Central memory CD8-positive, alpha-beta T cell (primary cell): ENCODE data around the gene MPP4.
"Not testable (repeated sequence)": the region's sequence is repeated elsewhere in the genome, so short reads cannot be mapped to it uniquely, and the experiment has no call there.

Source experiments
- ATAC-seq: fragments of 150-1000 bp; cut with Tn5 transposase; replicated peaks from 2 replicates; pipeline ENCODE4 v1.10.0; 2022; ENCODE audit warnings: mild to moderate bottlenecking, moderate FRiP score, moderate number of reproducible peaks; ENCODE audit not compliant: poor library complexity, severe bottlenecking; ENCODE audit errors: extremely low read depth
- DNase-seq, 2 donors: peaks; one replicate each; pipeline ENCODE4 v3.0.0; 2021; ENCODE audit warnings: low spot score in 2 of 2
- H3K27ac Mint-ChIP-seq: one replicate; pipeline ENCODE4 v1.8.0; 2022; ENCODE audit warnings: low read depth, mild to moderate bottlenecking, moderate library complexity, mixed read lengths
- H3K27me3 Mint-ChIP-seq: one replicate; pipeline ENCODE4 v1.8.0; 2022; ENCODE audit warnings: mixed read lengths
- H3K36me3 Mint-ChIP-seq: one replicate; pipeline ENCODE4 v1.8.0; 2022; ENCODE audit warnings: mild to moderate bottlenecking, moderate library complexity, mixed read lengths; ENCODE audit not compliant: insufficient read depth
- H3K4me1 Mint-ChIP-seq: one replicate; pipeline ENCODE4 v1.8.0; 2022; ENCODE audit warnings: mixed read lengths
- H3K4me3 Mint-ChIP-seq: one replicate; pipeline ENCODE4 v1.8.0; 2022; ENCODE audit warnings: mild to moderate bottlenecking, moderate library complexity, mixed read lengths
- H3K9me3 Mint-ChIP-seq: one replicate; pipeline ENCODE4 v1.8.0; 2022; ENCODE audit warnings: mixed read lengths

The MPP4 gene

GRCh38 chr2:201704536-201704935 lies 6.1 kb upstream of the MPP4 start:
- DNase-seq: no peak
- Mint-ChIP-seq H3K9me3 (no peaks in the 10 kb centered on the region), H3K27ac (no peak overlapping the region), H3K27me3 (no peaks in the 10 kb centered on the region), H3K4me1 (no peaks in the 10 kb centered on the region), H3K4me3 (no peak overlapping the region), H3K36me3 (peaks cover 24% of the 10 kb centered on the region)
- ATAC-seq: no peak

DNA sequence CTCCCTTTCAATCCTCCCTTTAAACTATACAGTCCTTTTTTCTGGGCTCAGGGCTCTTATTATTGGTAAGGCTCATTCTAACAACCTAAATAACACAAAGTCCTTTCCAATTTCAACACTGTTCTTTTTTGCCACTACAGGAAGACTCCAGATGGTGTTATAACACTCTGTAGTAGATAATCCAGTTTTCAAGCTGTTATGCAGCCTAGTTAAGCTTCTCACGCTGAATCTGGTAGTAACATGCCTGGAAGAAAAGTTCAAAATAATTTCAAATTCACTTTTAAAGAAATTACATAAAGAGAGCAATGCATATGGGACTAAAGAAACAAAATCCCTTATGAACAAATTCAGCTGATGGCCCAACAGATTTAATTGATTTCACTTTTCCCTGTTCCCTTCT lies 3.2 kb upstream of the MPP4 start:
- no peak for DNase-seq
- Mint-ChIP-seq H3K4me3 (no peak overlapping the region), H3K36me3 (peaks cover 13% of the 10 kb centered on the region), H3K4me1 (no peaks in the 10 kb centered on the region), H3K9me3 (no peaks in the 10 kb centered on the region), H3K27me3 (no peaks in the 10 kb centered on the region), H3K27ac (no peak overlapping the region)
- no peak for ATAC-seq

- no peaks in the 10 kb centered on the region for H3K27me3 Mint-ChIP-seq
- ATAC-seq: no peak
- DNase-seq: no peak
- no peak overlapping the region for H3K4me3 Mint-ChIP-seq
- H3K36me3 Mint-ChIP-seq: peaks cover 10% of the 10 kb centered on the region
- H3K4me1 Mint-ChIP-seq: no peaks in the 10 kb centered on the region
- no peaks in the 10 kb centered on the region for H3K9me3 Mint-ChIP-seq
- no peak overlapping the region for H3K27ac Mint-ChIP-seq
These were observed 972 bp upstream of the MPP4 start for GRCh38 chr2:201699416-201699815.

DNA sequence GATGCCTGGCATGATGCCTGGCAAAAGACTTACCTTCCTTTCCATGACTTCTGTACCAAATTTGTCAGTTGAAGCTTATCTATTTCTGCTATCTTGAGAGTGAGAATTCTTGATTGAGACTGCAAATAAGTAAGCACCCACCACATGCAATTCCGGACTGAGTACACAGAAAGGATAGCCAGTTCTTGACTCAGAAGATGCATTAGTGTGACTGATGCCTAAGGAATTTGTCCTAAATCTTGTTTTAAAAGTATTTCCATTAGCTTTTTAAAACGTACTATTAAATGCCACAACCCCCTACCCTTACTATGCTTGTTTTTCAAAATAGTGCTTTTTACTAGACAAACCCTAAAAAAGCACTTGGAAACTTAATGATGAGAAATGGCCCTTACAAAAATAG lies 545 bp downstream of the MPP4 start:
- H3K4me3 Mint-ChIP-seq: no peak overlapping the region
- no peaks in the 10 kb centered on the region for H3K9me3 Mint-ChIP-seq
- H3K36me3 Mint-ChIP-seq: peaks cover 4% of the 10 kb centered on the region
- no peak for DNase-seq
- ATAC-seq: no peak
- H3K27ac Mint-ChIP-seq: no peak overlapping the region
- no peaks in the 10 kb centered on the region for H3K4me1 Mint-ChIP-seq
- no peaks in the 10 kb centered on the region for H3K27me3 Mint-ChIP-seq

GRCh38 chr2:201696151-201696659 lies 2.2 kb downstream of the MPP4 start:
- Mint-ChIP-seq H3K27ac (no peak overlapping the region), H3K27me3 (no peaks in the 10 kb centered on the region)
- no peak for ATAC-seq

GRCh38 chr2:201685156-201685555 lies 13.3 kb downstream of the MPP4 start:
- Mint-ChIP-seq H3K27ac (no peak overlapping the region), H3K4me1 (no peaks in the 10 kb centered on the region), H3K4me3 (no peak overlapping the region), H3K36me3 (no peaks in the 10 kb centered on the region), H3K27me3 (peaks cover 35% of the 10 kb centered on the region), H3K9me3 (no peaks in the 10 kb centered on the region)
- no peak for ATAC-seq
- DNase-seq: no peak

More at GRCh38 chr2:201696151-201696659, 2.2 kb downstream of the MPP4 start:
- DNase-seq: no peak
- no peaks in the 10 kb centered on the region for H3K9me3 Mint-ChIP-seq
- H3K4me1 Mint-ChIP-seq: no peaks in the 10 kb centered on the region
- H3K4me3 Mint-ChIP-seq: no peak overlapping the region
- no peaks in the 10 kb centered on the region for H3K36me3 Mint-ChIP-seq

- Mint-ChIP-seq H3K36me3 (no peaks in the 10 kb centered on the region), H3K27ac (no peak overlapping the region)
These were observed 17.7 kb downstream of the MPP4 start for GRCh38 chr2:201680743-201681142.

DNA sequence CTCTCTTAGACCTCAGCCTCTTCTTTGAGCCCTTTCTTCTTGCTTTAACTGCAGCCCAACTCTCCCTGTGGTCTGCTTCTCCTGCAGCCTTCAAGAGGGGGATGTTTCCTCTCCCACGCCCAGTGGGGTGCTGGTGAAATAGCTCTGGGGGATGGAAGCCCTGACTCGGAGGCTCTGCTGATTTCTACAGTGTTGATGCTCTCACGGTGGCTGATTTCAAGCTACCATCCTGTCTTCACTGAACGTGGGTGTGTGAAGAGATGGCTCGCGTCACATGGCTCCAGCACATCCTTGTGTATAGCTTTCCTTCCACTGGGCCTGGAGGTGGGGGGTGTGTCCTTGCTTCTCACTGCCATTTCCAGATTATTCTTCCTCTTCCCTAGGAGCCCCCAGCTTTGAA lies 20.0 kb downstream of the MPP4 start:
- Mint-ChIP-seq H3K9me3 (no peaks in the 10 kb centered on the region), H3K4me3 (no peak overlapping the region), H3K36me3 (no peaks in the 10 kb centered on the region), H3K4me1 (no peaks in the 10 kb centered on the region), H3K27me3 (peaks cover 21% of the 10 kb centered on the region), H3K27ac (no peak overlapping the region)
- ATAC-seq (no peak), DNase-seq (no peak)

More at GRCh38 chr2:201680743-201681142, 17.7 kb downstream of the MPP4 start:
- no peaks in the 10 kb centered on the region for H3K9me3 Mint-ChIP-seq
- H3K4me3 Mint-ChIP-seq: no peak overlapping the region
- DNase-seq: no peak
- no peak for ATAC-seq
- H3K4me1 Mint-ChIP-seq: no peaks in the 10 kb centered on the region
- peaks cover 27% of the 10 kb centered on the region for H3K27me3 Mint-ChIP-seq

DNA sequence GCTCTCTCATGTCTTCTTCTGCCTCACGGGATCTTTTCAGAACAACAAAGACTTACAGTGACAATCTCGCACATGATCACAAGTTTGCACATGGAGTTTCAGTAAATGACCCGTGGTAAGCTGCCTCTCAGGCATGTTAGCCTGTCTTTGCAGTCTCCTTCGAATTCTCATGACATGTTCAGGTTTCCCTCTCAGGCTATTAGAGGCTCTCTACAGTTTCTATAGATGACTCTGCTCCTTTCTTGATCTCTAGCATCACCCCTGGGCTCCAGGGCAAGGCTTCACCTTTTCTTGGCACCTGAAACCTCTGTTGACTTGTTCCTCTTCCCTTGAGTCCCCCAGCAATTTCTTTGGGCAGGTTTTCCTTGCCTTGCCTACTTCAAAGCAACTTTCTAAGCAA lies 23.0 kb downstream of the MPP4 start:
- H3K4me1 Mint-ChIP-seq: peaks cover 12% of the 10 kb centered on the region
- DNase-seq (no peak), ATAC-seq (no peak)
- no peaks in the 10 kb centered on the region for H3K36me3 Mint-ChIP-seq
- H3K9me3 Mint-ChIP-seq: no peaks in the 10 kb centered on the region
- no peaks in the 10 kb centered on the region for H3K27me3 Mint-ChIP-seq
- no peak overlapping the region for H3K4me3 Mint-ChIP-seq
- H3K27ac Mint-ChIP-seq: no peak overlapping the region

DNA sequence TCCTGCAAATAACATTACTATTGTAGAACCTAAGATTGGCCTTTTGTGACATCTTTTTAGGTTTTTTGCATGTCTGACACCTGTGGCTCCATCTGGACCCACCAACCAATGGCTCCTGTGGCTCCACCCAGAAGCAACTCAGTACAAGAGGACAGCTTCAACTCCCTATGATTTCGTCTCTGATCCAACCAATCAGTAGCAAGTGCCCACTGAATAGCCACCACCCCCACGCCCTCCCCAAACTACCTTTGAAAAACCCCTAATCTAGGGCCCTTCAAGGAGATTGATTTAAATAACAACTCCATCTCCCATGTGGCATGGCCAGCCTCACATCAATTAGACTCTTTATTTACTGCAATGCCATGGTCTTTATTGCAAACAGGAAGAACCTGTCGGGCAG lies 23.6 kb downstream of the MPP4 start:
- no peaks in the 10 kb centered on the region for H3K36me3 Mint-ChIP-seq
- no peak for DNase-seq
- H3K27ac Mint-ChIP-seq: no peak overlapping the region
- H3K9me3 Mint-ChIP-seq: no peaks in the 10 kb centered on the region
- ATAC-seq: no peak
- no peak overlapping the region for H3K4me3 Mint-ChIP-seq
- H3K4me1 Mint-ChIP-seq: peaks cover 12% of the 10 kb centered on the region
- H3K27me3 Mint-ChIP-seq: no peaks in the 10 kb centered on the region

DNA sequence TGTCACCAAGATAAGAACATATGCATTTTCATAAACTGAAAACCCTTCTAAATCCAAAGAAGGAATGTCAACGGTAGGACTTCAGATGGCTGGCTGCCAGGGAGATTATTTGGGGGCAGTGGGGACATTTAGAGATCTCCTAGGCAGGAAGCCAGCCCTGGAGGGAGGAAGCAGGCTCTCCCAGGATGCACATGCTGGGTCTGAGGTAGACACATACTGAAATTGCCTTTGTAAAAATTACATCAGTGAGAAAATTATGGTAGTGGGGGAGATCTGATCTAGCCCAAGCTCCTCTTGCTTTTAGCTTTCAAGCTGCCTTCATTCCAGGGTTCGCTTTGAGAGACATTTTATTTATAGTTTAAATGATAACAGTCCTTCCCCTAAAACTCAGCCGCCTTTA lies 24.1 kb downstream of the MPP4 start:
- H3K27ac Mint-ChIP-seq: no peak overlapping the region
- no peaks in the 10 kb centered on the region for H3K27me3 Mint-ChIP-seq
- ATAC-seq: no peak
- no peaks in the 10 kb centered on the region for H3K36me3 Mint-ChIP-seq
- no peak overlapping the region for H3K4me3 Mint-ChIP-seq
- no peak for DNase-seq
- peaks cover 12% of the 10 kb centered on the region for H3K4me1 Mint-ChIP-seq
- no peaks in the 10 kb centered on the region for H3K9me3 Mint-ChIP-seq

GRCh38 chr2:201673546-201673945 lies 24.9 kb downstream of the MPP4 start:
- Mint-ChIP-seq H3K36me3 (no peaks in the 10 kb centered on the region), H3K4me3 (no peak overlapping the region), H3K4me1 (peaks cover 12% of the 10 kb centered on the region), H3K9me3 (no peaks in the 10 kb centered on the region), H3K27me3 (no peaks in the 10 kb centered on the region), H3K27ac (no peak overlapping the region)
- ATAC-seq: no peak
- no peak for DNase-seq

DNA sequence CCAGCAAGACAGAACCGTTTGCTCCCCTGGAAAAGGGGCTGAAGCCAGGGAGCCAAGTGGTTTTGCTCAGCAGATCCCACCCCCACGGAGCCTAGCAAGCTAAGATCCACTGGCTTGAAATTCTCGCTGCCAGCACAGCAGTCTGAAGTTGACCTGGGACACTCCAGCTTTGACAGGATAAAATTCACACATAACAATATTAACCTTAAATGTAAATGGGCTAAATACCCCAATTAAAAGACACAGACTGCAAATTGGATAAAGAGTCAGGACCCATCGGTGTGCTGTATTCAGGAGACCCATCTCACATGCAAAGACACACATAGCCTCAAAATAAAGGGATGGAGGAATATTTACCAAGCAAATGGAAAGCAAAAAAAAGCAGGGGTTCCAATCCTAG lies 27.2 kb downstream of the MPP4 start:
- H3K27me3 Mint-ChIP-seq: not testable (repeated sequence)

GRCh38 chr2:201669865-201670264 lies 28.6 kb downstream of the MPP4 start:
- H3K4me3 Mint-ChIP-seq: no peak overlapping the region
- DNase-seq (no peak), ATAC-seq (no peak)
- peaks cover 12% of the 10 kb centered on the region for H3K4me1 Mint-ChIP-seq
- H3K36me3 Mint-ChIP-seq: no peaks in the 10 kb centered on the region
- H3K27ac Mint-ChIP-seq: no peak overlapping the region
- H3K27me3 Mint-ChIP-seq: no peaks in the 10 kb centered on the region
- H3K9me3 Mint-ChIP-seq: no peaks in the 10 kb centered on the region

More for the DNA sequence above, 27.2 kb downstream of the MPP4 start:
- not testable (repeated sequence) for H3K27ac Mint-ChIP-seq, H3K36me3 Mint-ChIP-seq, H3K9me3 Mint-ChIP-seq, ATAC-seq, DNase-seq
- Mint-ChIP-seq H3K4me3 (peak overlapping the region; percentile 43), H3K4me1 (peaks cover 12% of the 10 kb centered on the region)
